Brain pericyte (primary cell): ENCODE results near the gene VSTM1.
"Not testable (repeated sequence)": the region's sequence is repeated elsewhere in the genome, so short reads cannot be mapped to it uniquely, and the experiment has no call there.

ENCODE experiments used
- DNase-seq: peaks from one replicate; pipeline ENCODE4 v3.0.0-alpha.2; 2012; ENCODE audit warnings: low read depth, low spot score

The VSTM1 gene

DNA sequence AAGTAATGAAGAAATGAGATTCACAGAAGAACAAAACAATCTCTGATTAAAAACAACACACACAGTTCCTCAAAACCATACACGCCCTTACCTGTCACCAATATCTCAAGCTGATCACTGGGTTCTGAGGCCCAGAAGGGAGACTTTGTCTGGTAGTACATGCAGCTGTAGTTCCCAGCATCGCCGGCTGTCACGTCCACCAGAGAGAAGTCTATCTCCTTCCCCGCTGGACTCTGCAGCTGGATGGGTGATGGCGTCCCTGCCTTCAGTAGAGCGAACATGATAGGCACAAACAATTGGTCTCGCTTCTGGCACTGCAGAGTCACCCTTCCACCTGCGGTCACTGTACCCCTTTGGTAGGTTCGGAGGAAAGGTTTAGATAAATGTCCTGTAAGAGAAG, 10.1 kb upstream of the VSTM1 start:
- no peak for DNase-seq

DNA sequence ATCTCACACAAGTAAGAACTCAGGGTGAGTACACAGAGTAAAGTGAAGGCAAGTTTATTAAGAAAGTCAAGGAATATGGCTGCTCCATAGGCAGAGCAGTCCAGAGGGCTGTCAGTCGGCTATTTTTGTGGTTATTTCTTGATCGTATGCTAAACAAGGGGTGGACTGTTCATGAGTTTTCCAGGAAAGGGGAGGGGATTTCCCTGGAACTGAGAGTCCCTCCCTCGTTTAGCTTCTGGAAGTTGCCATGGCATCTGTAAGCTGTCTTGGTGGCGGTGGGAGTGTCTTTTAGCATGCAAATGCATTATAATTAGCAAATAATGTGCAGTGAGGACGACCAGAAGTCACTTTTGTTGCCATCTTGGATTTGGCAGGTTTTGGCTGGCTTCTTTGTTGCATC, 5.8 kb upstream of the VSTM1 start:
- no peak for DNase-seq

DNA sequence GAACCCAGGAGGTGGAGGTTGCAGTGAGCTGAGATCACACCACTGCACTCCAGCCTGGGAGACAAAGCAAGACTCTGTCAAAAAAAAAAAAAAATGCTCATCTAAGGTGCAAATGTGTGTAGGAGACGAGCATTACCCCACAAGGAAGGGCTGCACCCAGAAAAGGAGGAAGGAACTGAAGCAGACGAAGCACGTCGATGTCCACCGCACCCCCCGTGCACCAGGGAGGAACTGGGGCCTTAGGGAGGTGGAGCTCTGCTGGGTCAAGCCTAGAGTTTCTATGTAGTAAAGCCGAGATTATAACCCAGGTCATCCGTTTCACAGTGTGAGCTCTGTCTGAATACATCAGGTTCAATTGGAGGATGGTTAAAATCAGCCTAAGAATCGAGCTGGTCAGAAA, 1.1 kb downstream of the VSTM1 start:
- no peak for DNase-seq

DNA sequence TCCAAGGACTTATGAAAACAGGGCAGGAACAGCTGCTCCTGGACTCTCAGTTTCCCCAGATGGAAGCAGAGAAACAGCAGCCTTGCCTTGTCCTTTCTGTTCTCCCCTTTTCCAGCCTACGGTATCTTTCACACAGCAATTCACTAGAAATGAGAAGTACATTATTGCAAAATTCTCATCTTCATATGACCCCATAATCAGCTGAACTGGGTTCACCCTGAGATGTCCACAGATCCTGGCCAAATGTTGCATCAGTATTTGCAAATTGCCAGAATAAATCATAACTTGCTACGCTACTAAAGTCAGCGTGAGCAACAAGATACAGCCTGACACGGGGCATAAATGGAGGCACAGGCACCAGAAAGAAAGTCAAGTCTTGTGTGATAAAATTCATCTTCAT, 16.1 kb downstream of the VSTM1 start:
- DNase-seq: no peak

DNA sequence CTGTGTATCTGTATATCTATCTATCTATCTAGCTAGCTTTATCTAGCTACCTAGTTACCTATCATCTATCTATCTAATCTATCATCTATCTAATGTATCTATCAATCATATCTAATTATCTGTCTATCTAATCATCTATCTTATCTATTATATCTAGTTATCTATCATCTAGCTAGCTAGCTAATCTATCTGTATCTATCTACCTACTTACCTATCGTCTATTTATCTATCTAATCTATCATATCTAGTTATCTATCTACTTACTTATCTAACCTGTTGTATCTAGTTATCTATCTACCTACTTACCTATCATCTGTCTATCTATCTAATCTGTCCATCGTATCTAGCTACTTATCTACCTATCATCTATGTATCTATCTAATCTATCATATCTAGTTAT, 17.9 kb downstream of the VSTM1 start:
- no peak for DNase-seq

DNA sequence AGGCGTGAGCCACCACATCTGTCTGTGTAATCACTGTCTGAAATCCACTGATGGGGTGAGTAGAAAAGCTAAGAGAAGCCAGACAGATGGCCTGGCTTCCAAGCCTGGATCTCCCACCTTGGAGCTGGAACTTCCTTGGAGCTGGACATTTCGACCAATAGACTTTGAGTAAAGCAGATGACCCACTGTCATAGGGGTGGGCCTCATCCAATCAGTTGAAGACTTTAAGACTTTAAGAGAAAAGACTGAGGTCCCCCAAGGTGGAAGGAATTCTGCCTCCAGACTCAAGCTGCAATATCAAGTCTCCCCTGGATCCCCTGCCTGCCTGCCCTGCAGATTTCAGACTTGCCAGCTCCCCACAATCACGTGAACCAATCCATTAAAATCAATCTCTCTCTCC, 20.7 kb downstream of the VSTM1 start:
- DNase-seq: no peak

DNA sequence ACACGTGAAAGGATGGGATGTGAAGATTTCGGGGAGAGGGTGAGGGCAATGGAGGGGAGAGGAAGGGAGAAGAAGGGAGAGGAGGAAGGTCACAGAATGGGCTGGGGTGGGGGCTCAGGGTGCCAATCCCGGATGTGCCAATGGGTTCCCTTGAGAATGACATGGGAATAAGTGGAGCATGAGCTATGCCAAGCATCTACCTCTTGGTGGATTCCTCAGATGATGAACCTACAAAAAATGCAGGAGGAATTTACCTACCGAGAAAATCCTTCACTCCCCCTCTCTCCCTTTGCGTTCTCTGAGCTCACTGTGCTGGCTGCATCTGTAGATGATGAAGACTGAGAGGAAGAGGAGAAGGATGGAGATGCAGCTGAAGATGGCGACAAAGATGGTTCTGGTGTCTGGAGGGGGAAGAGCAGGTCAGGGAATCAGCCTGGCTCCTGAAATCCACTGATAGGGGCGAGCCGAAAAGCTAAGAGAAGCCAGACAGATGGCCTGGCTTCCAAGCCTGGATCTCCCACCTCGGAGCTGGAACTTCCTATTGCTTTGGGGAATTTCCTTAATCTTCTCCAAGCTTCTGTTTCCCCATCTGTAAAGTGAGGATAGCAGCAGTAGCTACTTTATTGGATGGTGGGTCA, 21.6 kb downstream of the VSTM1 start:
- no peak for DNase-seq

DNA sequence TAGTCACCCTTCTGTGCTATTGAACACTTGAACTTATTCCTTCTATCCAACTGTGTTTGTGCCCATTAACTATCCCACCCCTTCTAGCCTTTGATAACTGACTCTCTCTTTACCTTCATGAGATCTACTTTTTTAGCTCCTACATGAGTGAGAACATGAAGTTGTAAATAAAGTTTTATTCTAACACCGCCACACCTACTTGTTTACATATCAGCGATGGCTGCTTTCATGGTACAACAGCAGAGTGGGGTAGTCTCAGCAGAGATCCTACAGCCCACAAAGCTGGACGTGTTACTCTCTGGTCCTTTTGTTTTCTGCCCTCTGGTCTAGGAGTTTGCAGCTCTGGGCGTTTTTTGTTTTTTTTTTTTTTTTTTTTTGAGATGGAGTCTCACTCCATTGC, 23.7 kb downstream of the VSTM1 start:
- no peak for DNase-seq

DNA sequence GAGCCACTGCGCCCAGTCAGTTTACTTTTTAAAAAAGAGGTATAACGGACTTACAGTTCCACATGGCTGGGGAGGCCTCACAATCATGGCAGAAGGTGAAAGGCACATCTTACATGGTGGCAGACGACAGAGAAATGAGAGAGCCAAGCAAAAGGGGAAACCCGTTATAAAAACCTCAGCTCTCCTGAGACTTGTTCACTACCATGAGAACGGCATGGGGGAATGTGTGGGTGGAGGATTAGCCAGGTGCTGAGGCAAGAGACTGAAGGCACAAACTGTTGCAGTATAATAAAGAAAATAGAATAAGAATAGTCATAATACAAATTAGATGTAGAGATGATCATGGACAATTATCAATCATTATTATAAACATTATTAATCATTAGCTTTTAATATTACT, 27.2 kb downstream of the VSTM1 start:
- not testable (repeated sequence) for DNase-seq

DNA sequence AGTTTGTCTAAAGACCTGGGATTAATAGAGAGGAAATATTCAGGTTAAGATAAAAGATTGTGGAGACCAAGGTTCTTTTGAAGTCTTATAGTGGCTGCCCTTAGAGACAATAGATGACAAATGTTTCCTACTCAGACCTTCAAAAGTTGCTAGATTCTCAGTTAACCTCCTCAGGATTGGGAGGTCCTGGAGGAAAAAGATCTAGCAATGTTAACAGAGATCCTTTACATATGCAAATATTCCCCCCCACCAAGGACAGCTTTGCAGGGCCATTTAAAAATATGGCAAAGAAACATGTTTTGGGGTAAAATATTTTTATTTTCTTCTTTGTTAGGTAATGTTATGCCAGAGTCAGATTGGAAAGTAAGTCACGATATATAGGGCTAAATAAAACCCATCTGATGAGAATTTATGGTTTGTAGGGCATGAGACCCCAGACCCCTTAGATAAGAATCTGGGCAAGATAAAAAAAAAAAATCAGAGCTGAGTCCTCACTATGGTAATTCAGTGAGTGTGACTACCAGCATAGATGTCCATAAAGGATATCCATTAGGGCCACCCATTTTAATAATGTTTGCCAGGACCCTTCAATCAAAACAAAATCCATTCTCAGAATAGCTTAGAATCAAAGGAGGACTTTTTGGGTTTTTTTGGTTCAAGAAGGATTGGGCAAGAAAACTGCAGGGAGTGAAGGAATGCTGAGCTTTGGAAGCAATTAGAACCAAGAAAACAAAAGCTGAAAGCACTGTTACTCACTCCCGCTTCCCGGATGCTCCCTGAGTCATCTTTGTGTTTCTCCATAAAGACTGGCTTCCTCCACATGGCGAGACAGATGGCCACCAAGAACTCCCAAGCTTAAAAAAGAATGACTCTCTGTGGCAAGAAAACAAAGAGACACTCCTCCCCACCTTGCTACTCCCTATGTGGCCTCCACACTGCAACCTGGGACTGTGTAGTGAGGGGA, 28.2 kb downstream of the VSTM1 start:
- peak; percentile 32 for DNase-seq

DNA sequence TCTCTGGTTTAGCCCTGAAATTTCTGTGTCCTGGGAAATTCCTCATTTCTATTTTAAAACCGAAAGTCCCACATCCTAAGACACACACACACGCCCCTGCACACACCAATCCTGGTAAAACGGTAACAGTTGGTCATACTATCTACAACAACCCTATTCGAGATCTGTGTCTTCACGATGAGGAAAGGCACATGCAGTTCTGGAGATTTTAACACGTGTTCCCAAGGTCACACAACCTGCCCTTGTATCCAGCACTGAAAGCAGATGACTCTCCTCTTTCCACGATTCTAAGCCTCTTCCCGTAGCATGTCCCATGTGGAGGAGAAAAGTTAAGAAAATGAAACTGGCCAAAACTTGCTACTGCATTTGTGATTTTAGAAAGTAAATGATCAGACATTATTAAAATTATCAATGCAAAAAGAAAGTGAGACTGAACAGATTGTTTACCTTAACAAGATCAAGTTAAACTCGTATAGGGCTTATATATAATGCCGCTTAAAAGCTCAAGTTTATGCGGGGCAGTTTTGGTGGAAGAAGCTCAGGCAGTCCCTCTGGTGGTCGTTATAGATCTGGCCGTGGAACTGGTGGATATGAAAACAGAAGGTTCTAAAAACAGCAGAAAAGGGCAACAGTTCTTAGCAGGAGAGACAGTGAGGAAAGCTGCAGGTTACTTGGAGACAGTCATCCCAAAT, 32.7 kb downstream of the VSTM1 start:
- no peak for DNase-seq

DNA sequence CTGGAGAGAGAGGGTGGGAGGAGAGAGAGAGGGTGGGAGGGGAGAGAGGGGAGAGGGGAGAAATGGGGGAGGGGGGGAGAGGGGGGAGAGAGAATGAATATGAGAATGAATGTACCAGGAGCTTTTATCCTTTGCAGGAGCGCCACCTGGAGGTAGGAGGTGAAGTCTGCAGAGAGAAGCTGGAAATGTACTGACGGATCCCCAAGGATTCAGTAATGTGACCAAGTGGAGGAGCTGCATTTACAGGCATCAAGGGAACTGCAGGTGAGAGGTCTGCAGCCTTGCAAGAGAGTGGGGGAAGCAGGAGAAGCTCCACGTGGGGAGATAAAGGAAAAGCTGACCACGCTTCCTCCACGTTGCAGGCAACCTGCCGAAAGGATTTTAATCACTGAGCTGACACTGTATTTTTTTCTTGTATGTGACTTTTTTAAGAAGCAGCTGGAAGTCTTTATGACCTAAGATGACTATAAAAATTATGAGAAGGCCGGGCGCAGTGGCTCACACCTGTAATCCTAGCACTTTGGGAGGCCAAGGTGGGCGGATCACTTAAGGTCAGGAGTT, 33.7 kb downstream of the VSTM1 start:
- DNase-seq: no peak

DNA sequence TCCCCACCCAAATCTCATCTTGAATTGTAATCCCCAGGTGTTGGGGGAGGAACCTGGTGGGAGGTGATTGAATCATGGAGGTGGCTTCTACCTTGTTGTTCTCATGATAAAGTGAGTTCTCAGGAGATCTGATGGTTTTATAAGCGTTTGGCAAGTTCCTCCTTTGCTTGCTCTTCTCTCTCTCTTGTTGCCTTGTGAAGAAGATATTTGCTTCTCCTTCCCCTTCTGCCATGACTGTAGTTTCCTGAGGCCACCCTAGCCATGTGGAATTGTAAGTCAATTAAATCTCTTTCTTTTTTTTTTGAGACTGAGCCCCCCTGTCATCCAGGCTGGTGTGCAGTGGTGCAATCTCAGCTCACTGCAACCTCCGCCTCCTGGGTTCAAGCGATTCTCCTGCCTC, 34.4 kb downstream of the VSTM1 start:
- no peak for DNase-seq

DNA sequence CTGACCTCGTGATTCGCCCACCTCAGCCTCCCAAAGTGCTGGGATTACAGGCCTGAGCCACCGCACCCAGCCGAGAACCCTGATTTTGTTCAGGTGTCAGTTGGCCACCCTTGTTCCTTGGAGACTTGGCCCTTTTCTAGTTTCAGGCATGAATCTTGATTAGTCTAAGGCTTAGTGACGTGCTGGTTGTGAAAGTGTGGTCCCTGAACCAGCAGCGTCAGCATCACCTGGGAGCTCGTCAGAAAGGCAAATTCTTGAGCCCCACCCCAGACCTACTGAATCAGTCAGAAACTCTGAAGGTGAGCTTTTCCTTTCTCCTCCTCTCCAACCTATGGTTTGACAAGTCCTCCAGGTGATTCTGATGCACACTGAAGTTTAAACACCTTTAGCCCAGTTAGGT, 37.0 kb downstream of the VSTM1 start:
- DNase-seq: no peak

DNA sequence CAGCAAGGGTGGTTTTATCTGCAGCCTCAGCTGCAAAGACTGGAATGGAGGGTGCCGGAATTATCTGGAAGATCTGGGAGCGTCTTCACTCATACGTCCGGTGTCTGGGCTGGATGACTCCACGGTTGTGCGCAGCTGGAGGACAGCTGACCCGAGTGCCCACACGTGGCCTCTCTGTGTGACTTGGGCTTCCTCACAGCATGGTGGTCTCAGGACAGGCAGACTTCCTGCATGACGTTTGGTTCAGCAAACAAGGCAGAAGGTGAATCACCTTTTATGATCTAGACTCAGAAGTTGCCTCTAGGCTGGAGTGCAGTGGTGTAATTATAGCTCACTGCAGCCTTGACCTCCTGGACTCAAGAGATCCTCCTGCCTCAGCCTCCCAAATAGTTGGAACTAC, 39.0 kb downstream of the VSTM1 start:
- DNase-seq: no peak

DNA sequence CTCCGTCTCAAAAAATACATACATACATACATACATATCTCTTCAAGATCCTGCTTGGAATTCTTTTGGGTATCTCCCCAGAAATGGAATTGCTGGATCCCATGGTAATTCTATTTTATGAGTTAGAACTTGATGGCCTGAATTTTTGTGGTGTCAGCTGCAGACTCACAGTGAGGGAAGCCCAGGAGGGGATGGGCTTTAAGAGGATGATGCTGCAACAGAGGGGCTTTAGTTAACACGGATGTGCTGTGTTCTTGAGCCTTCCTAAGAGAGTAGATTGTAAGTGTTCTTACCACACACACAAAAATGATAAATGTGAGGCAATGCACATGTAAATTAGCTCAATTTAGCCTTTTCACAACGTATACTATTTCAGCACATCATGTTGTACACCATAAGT, 40.5 kb downstream of the VSTM1 start:
- no peak for DNase-seq

DNA sequence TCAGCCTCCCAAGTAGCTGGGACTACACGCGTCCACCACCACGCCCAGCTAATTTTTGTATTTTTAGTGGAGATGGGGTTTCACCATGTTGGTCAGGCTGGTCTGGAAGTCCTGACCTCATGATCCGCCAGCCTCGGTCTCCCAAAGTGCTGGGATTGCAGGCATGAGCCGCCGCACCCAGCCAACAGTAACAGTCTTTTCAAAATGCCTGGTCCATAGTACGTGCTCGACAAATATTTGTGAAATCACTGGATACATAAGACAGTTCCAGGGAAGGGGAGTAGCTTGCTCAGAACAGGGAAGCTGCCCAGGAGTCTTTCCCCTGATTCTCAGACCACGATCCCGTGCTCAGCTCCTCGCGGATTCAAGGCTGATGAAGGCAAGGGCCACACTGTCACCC, 41.8 kb downstream of the VSTM1 start:
- no peak for DNase-seq

DNA sequence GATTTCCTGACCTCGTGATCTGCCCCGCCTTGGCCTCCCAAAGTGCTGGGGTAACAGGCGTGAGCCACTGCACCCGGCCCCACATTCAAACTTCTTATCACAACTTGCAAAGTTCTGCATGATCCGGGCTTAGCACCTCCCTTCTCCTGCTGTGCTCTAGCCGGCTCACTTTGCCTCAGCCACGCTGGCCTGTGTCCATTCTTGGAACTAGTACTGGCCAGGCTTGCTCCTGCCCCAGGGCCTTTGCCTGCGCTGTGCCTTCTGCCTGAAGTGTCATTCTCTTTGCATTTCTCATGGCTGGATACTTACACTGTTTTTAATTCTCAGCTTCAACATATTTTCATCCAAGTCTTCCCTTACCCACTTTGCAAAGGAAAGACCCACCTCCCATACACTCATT, 42.3 kb downstream of the VSTM1 start:
- DNase-seq: no peak

DNA sequence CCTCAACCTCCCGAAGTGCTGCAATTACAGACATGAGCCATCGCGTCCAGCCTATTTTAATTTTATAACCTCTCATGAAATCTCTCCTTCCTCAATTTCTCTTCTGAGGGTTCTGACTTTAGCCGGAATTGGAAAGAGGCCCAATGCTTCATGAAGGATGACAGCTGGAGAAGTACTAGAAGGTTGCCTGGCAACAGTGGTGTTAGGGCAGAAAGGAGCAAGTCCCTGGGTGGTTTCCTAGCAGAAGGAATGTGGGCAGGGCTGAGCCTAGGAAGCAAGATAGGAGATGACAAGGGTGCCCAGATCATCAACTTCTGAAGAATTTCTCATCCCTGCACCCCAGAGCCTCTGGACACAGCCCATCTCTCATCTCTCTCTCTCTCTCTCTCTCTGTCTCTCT, 46.4 kb downstream of the VSTM1 start:
- no peak for DNase-seq

DNA sequence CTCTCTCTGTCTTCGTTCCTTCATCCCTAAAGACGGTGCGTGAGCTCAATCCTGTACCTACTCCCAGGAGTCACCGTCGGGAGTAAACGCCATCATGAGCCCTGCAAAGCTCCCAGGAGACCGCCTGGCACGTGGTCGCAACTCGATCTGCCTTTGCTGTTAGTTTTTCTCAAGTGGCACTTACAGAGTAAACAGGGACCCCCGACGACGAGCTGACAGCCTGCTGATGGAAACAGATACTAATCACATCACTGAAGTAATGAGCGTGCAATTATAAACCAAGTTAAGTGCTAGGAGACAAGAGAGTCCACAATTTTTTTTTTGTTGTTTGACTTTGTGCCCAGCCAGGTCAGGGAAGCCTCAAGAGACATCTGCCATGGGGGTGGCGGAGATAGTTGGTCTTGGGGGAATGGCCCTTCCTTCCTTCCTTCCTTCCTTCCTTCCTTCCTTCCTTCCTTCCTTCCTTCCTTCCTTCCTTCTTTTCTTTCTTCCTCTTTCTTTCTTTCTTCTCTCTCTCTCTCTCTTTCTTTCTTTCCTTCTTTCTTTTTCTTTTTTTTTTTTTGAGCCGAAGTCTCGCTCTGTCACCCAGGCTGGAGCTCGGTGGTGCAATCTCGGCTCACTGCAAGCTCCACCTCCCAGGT, 48.7 kb downstream of the VSTM1 start:
- no peak for DNase-seq

DNA sequence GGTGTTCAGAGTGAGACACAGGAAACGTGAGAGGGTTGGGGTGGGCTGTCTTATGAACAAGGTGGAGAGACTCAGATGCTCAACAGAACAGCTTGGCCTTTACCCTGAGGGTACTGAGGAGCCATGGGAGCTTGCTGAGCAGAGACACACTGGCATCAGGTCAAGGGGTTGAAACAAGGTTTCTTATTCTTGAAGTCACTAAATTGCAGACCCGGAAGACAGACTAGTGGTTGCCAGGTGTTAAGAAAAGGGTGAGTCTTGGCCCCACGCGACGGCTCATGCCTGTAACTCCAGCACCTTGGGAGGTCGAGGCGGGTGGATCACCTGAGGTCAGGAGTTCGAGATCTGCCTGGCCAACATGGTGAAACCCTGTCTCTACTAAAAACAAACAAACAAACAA, 49.8 kb downstream of the VSTM1 start:
- DNase-seq: no peak
